Uterus (tissue), 2 donors: ENCODE measurements around the gene GLIPR1.

Source experiments
- CTCF ChIP-seq, 4 experiments: fragments of 200-600 bp in 2 of 4; fragments of 450-650 bp in 2 of 4; sonication (generic) in 2 of 4; IDR thresholded peaks; one replicate each; pipeline ENCODE4 v1.5.1; 2016 to 2019; ENCODE audit warnings: antibody characterized with exemption in 4 of 4, mild to moderate bottlenecking in 2 of 4, moderate library complexity in 1 of 4
- POLR2A ChIP-seq, 2 donors: fragments of 450-650 bp; IDR thresholded peaks; one replicate each; pipeline ENCODE4 v1.6.1; 2016; ENCODE audit warnings: antibody characterized with exemption in 2 of 2, mild to moderate bottlenecking in 1 of 2, moderate library complexity in 1 of 2

GRCh38 chr12:75525263-75525662 lies 44.7 kb downstream of the GLIPR1 start:
- no peak for TF ChIP-seq CTCF (IDR thresholded peaks at IDR 0.05)
- no peak for TF ChIP-seq POLR2A (IDR thresholded peaks at IDR 0.05)
